SU-DHL-6 (cell line): ENCODE data around the gene ZNF831.

Source experiments
- CTCF ChIP-seq: fragments of 200-600 bp; sonication (generic); IDR thresholded peaks from one replicate; pipeline ENCODE4 v1.5.1; 2017; ENCODE audit warnings: antibody characterized with exemption, mild to moderate bottlenecking, low read length, moderate library complexity; ENCODE audit not compliant: insufficient read depth, poor library complexity, severe bottlenecking
- EZH2phosphoT487 ChIP-seq: fragments of 200-600 bp; sonication (generic), shearing (Covaris generic); conservative IDR thresholded peaks from 2 replicates; pipeline ENCODE4 v1.6.1; 2018; ENCODE audit warnings: mild to moderate bottlenecking, antibody characterized with exemption, low read length, moderate library complexity, mixed read lengths

- no peak for TF ChIP-seq CTCF
- no peak for TF ChIP-seq EZH2phosphoT487
Measured at GRCh38 chr20:59246691-59247400, 83.2 kb downstream of the ZNF831 start.
